GM12878 (cell line): ENCODE results near the gene AQP7. TPM values are rescaled to one million over a fixed set of nuclear protein-coding genes. Genes with fewer than 3 reads are reported as not detected.

ENCODE experiments used
- ATAC-seq: fragments of 200-7000 bp; cut with Tn5 transposase; 3 replicates; pipeline ENCODE4 v1.9.1; 2020; ENCODE audit warnings: mild to moderate bottlenecking, moderate library complexity
- BruUV-seq: library from RNA; stranded (reverse); fragments of 400-500 nt; replicated peaks from 2 replicates; lab custom pipeline; 2021; lab: Mats Ljungman, UMichigan
- CTCF ChIA-PET: fragments of 300-600 bp; sonication (Branson Sonifier 250); formaldehyde crosslinking; extraction: SDS; loops from one replicate; lab custom pipeline; 2021; ENCODE audit warnings: inconsistent platforms; lab: Yijun Ruan, JAX
- POLR2A ChIA-PET: fragments of 350-600 bp; formaldehyde crosslinking; extraction: SDS; loops from one replicate; lab custom pipeline; 2021; ENCODE audit warnings: inconsistent platforms; lab: Charles Lee
- RAD21 ChIA-PET: fragments of 300-600 bp; sonication (Branson Sonifier 250); formaldehyde crosslinking; loops from one replicate; lab custom pipeline; 2023; ENCODE audit warnings: antibody characterized with exemption; ENCODE audit not compliant: unreplicated experiment; lab: Charles Lee
- SMC1A ChIA-PET: fragments of 300-600 bp; sonication (Branson Sonifier 250); formaldehyde crosslinking; loops from one replicate; lab custom pipeline; 2023; ENCODE audit not compliant: unreplicated experiment, uncharacterized antibody; lab: Charles Lee
- DNase-seq: peaks from one replicate; pipeline ENCODE4 v3.0.0-alpha.2; 2011; ENCODE audit warnings: low read depth, low spot score
- FAIRE-seq: peaks from 3 replicates; lab custom pipeline; 2011; peaks lifted over from hg19 to GRCh38; lab: Jason Lieb, UNC
- H2AFZ ChIP-seq: 2 replicates; pipeline ENCODE4 v1.6.0; 2011; ENCODE audit warnings: low read depth, low read length, control low read depth; ENCODE audit not compliant: control insufficient read depth
- H3K27ac ChIP-seq: 2 replicates; pipeline ENCODE4 v1.5.1; 2011; ENCODE audit warnings: control low read depth; ENCODE audit not compliant: control insufficient read depth, insufficient read depth
- H3K27me3 ChIP-seq, 2 experiments: replicated peaks in 1 of 2; 2 replicates each; pipeline versions ENCODE4 v1.6.0 to v1.6.1; 2011; ENCODE audit warnings: low read length in 1 of 2; ENCODE audit not compliant: control insufficient read depth in 2 of 2, insufficient read depth in 2 of 2
- H3K36me3 ChIP-seq, 2 experiments: 2 replicates each; pipeline ENCODE4 v1.5.1; 2011; ENCODE audit warnings: low read length in 1 of 2; ENCODE audit not compliant: control insufficient read depth in 2 of 2, insufficient read depth in 2 of 2
- H3K4me1 ChIP-seq: 2 replicates; pipeline ENCODE4 v1.6.1; 2011; ENCODE audit warnings: mild to moderate bottlenecking, low read length, moderate library complexity, mixed read lengths; ENCODE audit not compliant: control insufficient read depth, insufficient read depth
- H3K4me2 ChIP-seq: 2 replicates; pipeline ENCODE4 v1.6.0; 2011; ENCODE audit warnings: control low read depth; ENCODE audit not compliant: control insufficient read depth, insufficient read depth
- H3K4me3 ChIP-seq: fragments of 200-600 bp; sonication (generic); 2 replicates; pipeline ENCODE4 v1.5.1; 2016
- H3K79me2 ChIP-seq: 2 replicates; pipeline ENCODE4 v1.6.0; 2011; ENCODE audit warnings: low read length; ENCODE audit not compliant: control insufficient read depth, insufficient read depth
- H3K9ac ChIP-seq: 2 replicates; pipeline ENCODE4 v1.8.0; 2011; ENCODE audit warnings: low read length, control low read depth, mixed read lengths; ENCODE audit not compliant: control insufficient read depth, insufficient read depth
- H3K9me3 ChIP-seq: replicated peaks from 3 replicates; pipeline ENCODE4 v1.5.1; 2011; ENCODE audit warnings: mild to moderate bottlenecking, low read length; ENCODE audit not compliant: control insufficient read depth, insufficient read depth
- H4K20me1 ChIP-seq: 2 replicates; pipeline ENCODE4 v1.6.0; 2011; ENCODE audit not compliant: control insufficient read depth, insufficient read depth
- IKZF1 ChIP-seq: fragments of 450-650 bp; conservative IDR thresholded peaks from 2 replicates; pipeline ENCODE4 v1.6.1; 2017; ENCODE audit warnings: antibody characterized with exemption, mild to moderate bottlenecking
- TAF1 ChIP-seq: IDR thresholded peaks from 2 replicates; pipeline ENCODE4 v1.6.1; 2011; ENCODE audit warnings: mild to moderate bottlenecking, low read depth, low read length, borderline replicate concordance
- ZBTB33 ChIP-seq: fragments of 450-650 bp; IDR thresholded peaks from 2 replicates; pipeline ENCODE4 v1.6.1; 2017; ENCODE audit warnings: mild to moderate bottlenecking
- WGBS: methylation state at CpG from one replicate; pipeline ENCODE4 v1.1.6; 2016; ENCODE audit warnings: low lambda C conversion rate; ENCODE audit not compliant: insufficient replicate concordance, insufficient coverage; ENCODE audit errors: missing lambda C conversion rate; 5-methylcytosine and 5-hydroxymethylcytosine counted together
- in situ Hi-C: fragments of 300-500 bp; cut with MboI; formaldehyde crosslinking; loops from 9 replicates; pipeline ENCODE4 v1.14.3; 2018; ENCODE audit warnings: mixed read lengths
- intact Hi-C: fragments of 100-400 bp; cut with micrococcal nuclease; formaldehyde crosslinking; loops from one replicate; pipeline ENCODE4 v1.14.2; 2022; ENCODE audit not compliant: unreplicated experiment
- polyA plus RNA-seq, 11 experiments: library from polyadenylated mRNA; depleted of rRNA in 4 of 11; unstranded in 6 of 11; stranded (reverse) in 5 of 11; fragments of >200 nt; fragmentation: Nextera tagmentation in 4 of 11; fragmentation: Illumina TruSeq in 1 of 11; extraction: Ambion mirVana in 4 of 11; extraction: Trizol in 1 of 11; gene quantifications; 1 replicate in 1 of 11; 2 replicates in 10 of 11; pipeline versions ENCODE4 v1.2.1 to v1.2.3, GENCODE V29; 2011 to 2016; ENCODE audit warnings: inconsistent platforms in 2 of 11, missing spikeins in 2 of 11, low read depth in 1 of 11
- total RNA-seq, 4 experiments: library from RNA; depleted of rRNA in 3 of 4; stranded (reverse); fragments of >200 nt in 3 of 4; fragmentation: Illumina TruSeq in 1 of 4; extraction: Trizol in 1 of 4; gene quantifications; 2 replicates each; pipeline versions ENCODE4 v1.2.1 to v1.2.3, GENCODE V29; 2013 to 2021
- TF ChIP-seq, protein P1 (sequence below): fragments of 450-650 bp; IDR thresholded peaks from 2 replicates; pipeline ENCODE4 v1.6.1; 2014; ENCODE audit warnings: mild to moderate bottlenecking

AQP7 gene
- total and polyA plus RNA-seq, 10 of the 15 experiments (the other 5 are each of a cell fraction or from before 2014, with no cell fraction given): 0.04 to 0.18 (median 0.04) TPM; not detected in 7

DNA sequence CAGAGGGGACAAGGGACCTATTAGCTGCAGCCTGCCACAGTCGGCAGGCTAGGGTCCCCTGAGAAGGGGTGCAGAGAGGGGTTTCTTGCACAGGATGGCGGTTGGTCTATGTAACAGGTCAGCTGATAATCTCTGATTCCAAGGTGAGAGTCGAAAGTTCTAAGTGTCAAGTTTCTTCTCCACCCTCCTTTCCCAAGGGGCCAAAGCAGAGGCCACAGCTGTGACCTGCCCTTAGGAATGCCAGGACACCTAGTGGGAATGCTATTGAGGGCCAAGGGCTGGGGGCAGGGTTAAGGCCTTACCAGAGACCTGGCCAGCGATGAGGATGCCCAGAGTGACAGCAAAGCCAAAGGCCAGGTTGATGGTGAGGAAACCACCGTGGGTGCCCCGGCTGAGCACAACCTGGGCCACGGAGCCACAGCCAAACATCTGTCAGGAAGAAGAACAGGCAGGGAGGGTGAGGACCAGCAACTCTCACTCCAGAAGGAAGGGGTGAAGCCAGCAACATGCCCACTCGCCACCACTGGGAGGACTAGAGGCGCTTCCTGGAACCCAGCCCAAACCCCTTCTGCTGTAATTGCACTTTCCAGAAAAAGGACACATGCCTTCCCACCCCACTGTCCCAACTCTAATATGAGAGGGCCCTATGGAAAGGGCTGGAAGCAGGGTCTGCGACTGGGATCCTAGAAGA is 41.2 kb upstream of the AQP7 start:
- no peak for FAIRE-seq
- no peaks in the 10 kb centered on the region for H3K36me3 ChIP-seq
- no peaks in the 10 kb centered on the region for H4K20me1 ChIP-seq
- H3K4me2 ChIP-seq: no peak overlapping the region
- POLR2A ChIA-PET: interaction anchor here (0.7 kb wide), 1 partner anchor 135 kb away, joined by 3 read pairs; no protein-coding TSS in a partner anchor
- BruUV-seq: no TSS peak
- SMC1A ChIA-PET: interaction anchor here (1.2 kb wide), 1 partner anchor 39 kb away, joined by 3 read pairs; no protein-coding TSS in a partner anchor
- H3K27ac ChIP-seq: no peak overlapping the region
- RAD21 ChIA-PET: no interaction called here
- peaks cover 31% of the 10 kb centered on the region for H3K4me1 ChIP-seq
- in situ Hi-C loops: no loop called here
- no peak for DNase-seq
- ATAC-seq: no peak
- CTCF ChIA-PET: interaction anchor here (2.9 to 4.0 kb wide), 2 partner anchors 9 to 29 kb away, joined by 7 to 35 read pairs; no protein-coding TSS in a partner anchor
- no peaks in the 10 kb centered on the region for H3K79me2 ChIP-seq
- TF ChIP-seq, protein P1, sequence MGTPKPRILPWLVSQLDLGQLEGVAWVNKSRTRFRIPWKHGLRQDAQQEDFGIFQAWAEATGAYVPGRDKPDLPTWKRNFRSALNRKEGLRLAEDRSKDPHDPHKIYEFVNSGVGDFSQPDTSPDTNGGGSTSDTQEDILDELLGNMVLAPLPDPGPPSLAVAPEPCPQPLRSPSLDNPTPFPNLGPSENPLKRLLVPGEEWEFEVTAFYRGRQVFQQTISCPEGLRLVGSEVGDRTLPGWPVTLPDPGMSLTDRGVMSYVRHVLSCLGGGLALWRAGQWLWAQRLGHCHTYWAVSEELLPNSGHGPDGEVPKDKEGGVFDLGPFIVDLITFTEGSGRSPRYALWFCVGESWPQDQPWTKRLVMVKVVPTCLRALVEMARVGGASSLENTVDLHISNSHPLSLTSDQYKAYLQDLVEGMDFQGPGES: no peak
- TF ChIP-seq ZBTB33 (0 out of 2 replicates have a peak, but pooled peaks have one; percentile 42), TAF1 (no peak), IKZF1 (no peak)
- H3K9ac ChIP-seq: no peak overlapping the region
- peaks cover 1 to 5% of the 10 kb centered on the region in 2 experiments; a peak in 2 of 4 replicates for H3K27me3 ChIP-seq
- no peak overlapping the region for H2AFZ ChIP-seq
- intact Hi-C loops: no loop called here
- no peak overlapping the region for H3K4me3 ChIP-seq
- 66% methylated on average over 10 of the region's 10 CpGs for WGBS
- H3K9me3 ChIP-seq: no peaks in the 10 kb centered on the region
